NCI-H526 treated with DMSO at 0.1 percent for 48 hours (cell line): ENCODE data around the gene DCAF8.
A peak's percentile ranks its signal among the peaks of the same experiment; 100 is the strongest.

Experiments used
- DNase-seq: peaks from one replicate; lab custom pipeline; 2025; lab: John Stamatoyannopoulos, UW

The DCAF8 gene

DNA sequence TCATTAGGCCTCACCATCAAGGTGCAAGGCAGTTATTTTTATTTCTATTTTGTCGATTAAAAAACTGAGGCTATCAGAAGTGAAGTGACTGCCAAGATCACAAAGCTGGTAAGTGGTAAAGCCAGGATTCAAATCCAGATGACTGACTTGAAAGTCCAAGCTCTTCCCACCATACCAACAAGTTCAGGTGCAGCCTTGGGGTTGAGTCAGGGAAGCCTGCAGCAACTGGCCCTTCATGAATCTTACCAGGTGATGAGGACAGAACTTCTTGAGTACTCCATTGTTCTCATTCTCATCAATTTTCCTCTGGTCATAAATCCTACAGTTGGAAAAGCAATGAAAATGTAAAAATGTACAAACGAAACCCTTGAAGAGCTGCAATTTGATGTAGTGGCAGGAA is 37.0 kb downstream of the DCAF8 start:
- no peak for DNase-seq

DNA sequence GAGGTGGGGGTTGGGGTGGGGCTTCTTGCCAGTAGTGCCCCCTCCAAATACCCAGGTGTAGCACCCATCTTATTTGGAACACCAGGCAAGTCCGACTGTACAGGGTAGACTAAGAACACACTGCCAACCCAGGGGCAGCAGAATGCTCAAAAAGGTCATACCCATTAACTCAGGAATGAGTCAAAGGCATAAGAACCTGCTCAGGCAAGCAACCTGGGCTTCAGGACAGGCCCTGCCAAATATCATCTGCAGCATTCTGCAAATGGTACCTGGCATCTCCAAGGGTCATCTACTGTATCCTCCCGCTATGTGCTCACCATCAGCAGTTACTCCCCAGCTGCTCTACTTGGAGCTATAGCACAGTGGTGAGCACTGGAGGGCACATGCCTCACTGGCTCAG is 37.7 kb downstream of the DCAF8 start:
- DNase-seq = no peak

DNA sequence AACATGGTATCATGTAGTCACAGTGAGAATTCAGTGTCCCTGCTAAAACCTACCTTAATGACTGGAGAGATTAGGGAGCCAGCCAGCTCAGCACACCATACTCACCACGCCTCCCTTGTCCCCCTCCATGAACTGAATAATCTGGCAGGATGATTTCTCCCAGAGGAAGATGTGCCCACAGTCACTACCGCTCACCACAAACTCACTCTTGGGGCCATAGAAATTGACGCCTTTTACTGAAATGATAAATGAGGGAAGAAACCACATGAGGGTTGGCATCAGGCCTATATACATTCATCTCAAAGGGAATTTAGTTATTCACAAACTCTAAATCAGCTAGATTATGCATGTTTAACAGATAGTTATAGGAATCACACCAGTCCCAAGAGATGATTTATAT is 39.8 kb downstream of the DCAF8 start:
- no peak for DNase-seq

DNA sequence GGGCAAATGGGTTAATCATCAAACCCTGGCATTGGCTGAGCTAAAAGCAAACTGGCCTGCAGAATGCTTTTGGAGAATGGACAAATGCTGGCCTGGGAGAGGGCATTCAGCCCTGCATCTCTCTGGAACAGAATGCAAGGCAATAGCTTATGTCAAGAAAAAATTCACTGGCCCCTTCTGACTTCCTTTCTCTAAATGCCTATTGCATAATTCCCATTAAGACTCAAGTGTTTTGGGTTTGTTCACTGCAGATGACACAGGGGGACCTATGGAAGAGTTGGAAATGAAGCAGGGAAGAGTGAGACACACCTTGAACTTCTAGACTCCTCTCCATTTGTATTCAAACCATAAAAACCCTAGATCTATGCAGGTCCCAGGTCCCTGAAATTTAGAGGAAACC is 41.3 kb downstream of the DCAF8 start:
- DNase-seq = no peak

DNA sequence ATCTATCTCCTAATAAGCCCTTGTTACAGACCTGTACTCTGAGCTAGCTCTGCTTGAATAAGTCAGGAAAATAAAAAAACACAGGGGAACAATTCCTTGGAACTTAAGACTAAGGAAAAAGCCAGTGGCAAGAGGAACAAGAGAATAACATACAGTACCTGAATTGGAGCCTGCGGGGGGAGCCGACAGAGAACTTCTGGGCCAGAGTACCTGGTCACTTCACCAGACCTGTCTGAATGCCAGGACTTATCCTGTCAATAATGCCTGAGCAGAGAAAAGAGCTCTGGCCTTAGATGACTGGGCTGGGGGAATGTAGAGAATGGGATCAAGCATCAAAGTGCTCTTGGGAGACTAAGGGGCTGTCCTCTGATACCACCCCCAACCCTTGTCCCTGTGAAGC is 42.0 kb downstream of the DCAF8 start:
- DNase-seq = no peak

DNA sequence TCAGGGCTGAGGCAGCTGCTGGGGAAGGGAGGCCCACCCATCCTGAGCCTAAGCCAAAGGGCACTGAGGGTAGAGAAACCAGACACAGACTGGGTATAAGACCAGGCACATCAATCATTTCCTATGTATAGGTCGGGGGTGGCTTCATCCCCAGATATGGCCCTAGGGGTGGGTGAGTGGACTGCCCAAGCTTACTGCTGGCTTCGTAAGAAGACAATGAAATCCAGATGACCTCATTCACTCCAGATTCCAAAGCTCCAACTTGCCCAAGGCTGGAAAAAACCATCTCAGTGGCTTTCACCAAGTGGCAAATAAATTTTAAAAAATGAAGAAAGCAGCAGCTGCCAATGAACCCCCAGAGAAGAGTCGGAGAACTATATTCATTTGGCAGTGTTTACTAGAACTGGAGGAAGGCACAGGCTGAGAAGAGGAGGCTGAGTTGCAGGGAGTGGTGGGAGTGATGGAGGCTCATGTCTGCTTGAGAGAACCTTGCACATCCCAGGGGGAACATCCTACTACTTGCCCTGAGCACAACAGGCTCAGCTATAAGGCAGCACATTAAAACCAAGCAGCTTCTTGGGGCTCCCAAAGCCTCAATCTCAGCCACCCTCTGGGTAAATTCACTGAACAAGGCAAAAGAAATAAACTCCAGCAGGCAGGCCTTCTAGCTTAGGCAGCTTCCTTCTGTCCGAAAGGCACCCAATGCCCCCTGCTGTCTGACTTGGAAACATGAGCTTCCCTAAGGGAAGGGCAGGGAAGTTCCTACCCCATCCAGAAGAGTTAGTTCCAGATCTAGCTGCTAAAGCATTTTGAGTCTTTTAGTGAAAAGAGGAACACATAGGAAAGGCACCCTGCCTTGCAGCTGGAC is 43.1 kb downstream of the DCAF8 start:
- DNase-seq = peak; percentile 15

DNA sequence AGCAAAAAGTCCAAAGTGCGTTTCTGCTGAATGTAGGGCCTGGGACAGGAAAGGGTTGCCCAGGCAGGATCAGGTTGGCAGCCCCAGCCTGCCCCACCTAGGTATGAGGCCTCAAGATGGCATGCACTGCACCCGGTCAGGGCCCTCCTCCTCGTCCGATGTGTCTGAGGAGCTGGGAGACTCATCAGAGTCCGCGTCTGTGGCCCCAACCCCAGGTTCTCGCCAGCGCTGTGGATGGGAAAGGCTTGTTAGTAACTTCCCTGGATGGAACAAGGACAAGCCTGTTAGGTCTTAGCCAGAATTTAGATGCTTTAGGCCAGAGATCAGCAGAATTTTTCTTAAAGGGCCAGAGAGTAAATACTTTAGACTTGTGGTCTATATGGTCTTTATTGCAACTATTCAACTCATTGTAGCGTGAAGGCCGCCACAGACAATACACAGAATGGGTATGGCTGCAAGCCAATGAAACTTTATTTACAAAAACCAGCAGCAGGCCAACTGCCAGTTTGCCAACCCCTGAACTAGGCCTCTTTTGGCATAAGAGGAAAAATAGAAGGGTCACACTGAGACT is 44.8 kb downstream of the DCAF8 start:
- DNase-seq = no peak

DNA sequence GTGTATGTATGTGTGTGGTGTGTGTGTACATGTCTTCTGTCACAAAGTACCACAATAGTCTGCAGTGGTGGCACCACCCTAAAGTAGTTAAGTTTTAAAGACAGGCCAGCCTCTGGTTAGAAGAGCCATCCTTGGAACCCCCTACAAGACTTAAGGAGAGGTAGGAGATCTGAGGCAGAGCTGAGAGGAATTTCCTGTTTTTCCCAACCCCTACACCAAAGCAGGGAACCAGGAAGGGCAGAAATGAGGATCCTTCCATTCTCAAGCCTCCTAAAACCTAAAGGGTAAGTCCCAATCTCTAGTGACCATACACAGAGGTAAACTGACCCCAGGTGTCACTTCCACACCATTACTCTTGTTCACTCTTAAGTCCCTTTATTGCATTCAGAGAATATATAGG is 46.0 kb downstream of the DCAF8 start:
- DNase-seq = no peak

DNA sequence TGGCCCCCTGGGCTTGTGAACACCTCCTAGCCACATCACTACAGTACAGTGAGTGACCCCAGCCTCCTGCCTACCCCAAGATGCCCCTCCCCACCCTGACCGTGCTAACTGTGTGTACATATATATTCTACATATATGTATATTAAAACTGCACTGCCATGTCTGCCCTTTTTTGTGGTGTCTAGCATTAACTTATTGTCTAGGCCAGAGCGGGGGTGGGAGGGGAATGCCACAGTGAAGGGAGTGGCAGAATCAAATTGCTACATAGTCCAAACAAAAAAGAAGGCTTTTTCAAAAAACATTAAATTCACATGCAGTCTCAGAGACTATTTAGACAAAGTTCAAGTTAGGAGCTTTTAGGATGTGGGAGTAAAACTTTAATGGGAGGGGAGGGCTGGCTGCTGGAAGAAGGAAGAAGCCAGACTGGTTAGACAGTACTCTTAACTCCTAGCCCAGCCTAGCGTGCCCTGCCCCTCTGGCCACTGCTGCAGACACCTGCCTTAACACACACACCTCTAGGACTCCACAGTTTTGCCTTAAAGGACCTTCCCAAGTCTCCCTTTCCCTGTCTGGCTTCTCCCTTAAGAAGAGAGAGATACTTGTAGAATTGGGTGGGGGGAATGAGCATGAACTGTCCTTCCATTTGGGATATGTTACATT is 47.7 kb downstream of the DCAF8 start:
- DNase-seq = no peak

DNA sequence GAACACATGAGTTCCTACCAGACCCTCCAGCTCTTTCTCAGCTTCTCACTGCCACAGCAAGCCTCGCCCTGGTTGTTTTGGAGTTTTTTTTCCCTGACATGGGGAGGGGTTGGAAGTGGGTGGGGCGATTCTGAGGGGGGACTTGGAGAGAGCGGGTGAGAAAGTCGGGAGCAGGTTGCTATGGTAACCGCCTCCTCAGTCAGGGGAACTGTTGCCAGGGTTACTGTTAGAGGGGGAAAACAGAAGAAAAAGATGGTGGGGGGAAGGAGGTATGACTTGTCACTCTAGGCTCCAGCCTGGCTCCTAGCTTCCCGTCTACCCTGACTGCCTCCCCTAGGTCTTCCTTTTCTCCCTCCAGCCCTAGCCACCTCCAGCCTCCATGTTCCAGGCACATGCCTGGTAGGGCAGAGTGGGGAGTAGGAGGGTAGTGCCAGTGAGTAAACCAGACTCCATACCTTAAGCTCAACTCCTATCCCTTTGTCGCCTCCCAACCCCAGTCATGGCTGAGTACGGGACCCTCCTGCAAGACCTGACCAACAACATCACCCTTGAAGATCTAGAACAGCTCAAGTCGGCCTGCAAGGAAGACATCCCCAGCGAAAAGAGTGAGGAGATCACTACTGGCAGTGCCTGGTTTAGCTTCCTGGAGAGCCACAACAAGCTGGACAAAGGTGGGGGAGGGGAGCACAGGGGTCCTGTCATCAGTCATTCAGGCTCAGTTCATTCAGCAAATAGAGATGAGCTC is 51.1 kb downstream of the DCAF8 start:
- DNase-seq = no peak

DNA sequence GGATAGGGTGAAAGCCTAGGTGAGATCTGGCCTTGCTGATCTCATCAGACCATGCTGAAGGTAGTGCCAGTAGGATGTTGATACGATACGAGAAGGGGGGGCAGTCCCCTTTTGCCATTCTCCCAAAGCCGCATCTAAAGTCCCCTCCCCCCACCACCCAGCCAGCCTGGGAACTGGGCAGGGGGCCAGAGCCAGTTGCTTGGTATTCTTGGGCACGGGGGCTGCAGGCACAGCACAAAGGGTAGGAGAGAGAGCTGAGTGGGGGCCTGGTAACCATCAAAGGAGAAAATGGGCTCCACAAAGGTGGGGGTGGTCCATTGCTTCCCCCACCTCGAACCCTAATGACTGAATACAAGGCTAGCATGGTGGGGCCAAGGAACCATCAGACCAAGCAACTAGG is 51.8 kb downstream of the DCAF8 start:
- DNase-seq = no peak

DNA sequence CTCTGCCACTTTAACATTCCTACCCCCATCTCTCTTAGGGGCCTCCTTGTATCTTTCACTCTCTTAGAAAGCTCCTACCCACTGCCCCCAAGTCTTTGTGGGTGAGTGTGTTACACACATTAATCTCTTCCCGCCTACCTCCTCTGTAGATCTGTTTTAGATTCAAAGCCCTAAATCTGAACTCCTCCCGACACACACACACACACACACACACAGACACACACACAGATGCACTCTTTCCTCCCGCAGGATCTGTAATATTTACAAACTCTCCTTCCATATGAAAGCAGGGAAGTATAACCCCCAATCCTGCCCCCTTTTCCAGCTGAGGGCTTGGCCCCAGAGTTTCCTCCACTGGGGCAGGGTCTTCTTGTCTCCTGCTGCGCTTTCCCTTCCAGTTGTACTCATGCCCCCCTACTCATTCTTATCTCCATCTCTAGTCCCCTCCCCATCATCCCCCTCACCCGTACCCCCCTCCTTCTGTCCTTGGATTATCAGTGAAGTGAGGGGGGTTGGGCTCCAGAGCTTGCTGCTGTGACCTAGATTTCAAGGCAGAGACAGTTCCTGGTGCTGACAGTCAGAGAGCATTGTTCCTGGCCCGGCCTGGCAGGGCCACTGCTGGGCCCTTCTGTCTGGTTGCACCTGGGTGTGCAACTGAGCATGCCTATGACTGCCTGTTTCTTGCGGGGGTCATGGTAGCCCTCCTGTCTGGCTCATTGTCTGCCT is 52.9 kb downstream of the DCAF8 start:
- DNase-seq = no peak

DNA sequence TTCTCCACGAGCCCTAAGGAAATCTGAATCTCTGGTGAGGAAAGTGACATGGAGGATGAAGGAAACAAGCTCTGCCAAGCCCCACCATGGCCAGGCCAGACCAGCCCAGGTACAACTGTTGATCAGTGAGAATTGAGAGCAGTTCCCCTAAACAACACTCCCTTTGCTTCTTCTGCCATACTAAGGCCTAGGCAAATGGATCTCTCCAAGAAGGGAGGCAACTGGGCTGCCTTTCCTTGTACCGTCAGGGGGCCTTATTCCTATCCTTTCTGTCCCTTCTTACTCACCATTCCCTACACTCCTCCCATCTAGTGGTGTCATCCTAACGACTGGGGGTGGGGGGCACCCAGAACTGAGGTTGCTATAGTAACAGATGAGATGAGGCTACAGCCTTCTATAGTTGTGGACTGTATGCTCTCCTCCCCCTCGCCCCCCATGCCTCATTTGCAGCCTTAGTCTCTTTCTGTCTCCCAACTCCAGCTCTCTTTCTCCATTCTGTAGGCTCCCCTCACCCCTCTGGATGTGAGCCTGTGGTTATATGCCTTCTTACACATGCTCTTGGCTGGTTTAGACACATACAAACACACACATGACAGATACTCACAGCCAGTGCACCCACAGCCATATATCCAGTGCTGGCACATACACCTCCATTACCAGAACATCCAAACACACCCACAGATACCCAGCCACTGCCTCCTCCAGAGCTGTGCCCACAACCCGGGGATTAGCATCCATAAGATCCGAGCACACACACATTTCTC is 53.6 kb downstream of the DCAF8 start:
- DNase-seq = no peak

DNA sequence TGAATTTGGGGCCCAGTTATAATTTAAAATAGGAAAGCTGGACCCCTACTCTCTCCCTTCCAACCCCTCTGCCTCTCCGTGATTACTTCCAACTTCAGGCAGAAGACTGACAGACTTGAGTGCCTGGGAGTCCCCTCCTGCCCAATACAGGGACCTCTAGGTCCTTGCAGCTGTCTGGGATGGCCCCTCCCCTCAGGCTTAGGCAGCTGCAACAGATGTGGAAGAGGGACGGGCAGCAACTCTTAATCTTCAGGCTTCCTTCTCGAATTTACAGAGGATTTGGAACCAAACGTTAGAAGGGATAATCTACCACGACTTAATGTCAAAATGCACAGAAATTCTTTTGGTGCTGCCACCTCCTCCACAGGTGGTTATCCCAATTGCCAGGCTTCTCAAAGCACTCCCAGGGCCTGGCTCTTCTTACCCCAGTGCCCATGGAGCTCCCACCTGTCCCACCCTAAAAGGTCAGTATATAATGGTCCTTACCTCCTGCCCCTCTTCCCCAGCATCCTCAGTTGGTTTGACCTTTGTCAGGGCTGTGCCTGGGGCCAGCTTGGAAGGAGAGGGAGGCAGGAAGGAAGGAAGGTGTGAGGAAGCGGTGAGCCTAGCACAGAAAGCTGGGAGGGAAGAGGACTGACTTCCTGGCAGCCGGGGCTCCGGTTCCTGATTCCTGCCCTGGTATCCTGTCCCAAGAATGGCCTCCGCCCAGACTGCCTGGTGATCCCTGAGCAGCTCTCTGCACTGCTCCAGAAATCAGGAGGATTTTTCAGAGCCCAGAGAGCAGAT is 54.4 kb downstream of the DCAF8 start:
- DNase-seq = no peak

DNA sequence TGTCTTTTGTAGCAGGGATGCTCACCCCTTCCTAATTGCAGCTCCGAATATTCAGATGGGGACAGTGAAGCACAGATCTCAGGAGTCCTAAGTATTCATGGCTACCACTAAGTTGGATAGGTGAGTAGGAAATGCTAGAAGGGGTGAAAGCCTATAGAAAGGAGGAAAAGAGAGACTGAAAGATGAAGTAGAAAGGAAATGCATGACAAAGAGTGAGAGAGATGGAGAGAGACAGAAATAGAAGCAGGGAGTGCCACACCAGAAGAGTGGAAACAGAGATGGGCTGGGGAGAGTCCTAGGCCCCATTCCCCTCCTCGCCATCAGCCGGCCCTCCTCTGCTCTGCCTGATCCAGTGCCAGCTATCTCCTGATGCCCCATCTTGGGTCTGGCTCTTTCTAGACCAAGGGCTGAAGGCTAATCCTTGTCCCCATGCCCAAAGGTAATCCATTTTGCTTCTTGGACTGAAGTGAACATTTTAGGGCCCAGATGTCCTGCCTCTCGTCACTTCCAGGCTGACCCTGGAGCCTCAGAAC is 55.2 kb downstream of the DCAF8 start:
- no peak for DNase-seq

DNA sequence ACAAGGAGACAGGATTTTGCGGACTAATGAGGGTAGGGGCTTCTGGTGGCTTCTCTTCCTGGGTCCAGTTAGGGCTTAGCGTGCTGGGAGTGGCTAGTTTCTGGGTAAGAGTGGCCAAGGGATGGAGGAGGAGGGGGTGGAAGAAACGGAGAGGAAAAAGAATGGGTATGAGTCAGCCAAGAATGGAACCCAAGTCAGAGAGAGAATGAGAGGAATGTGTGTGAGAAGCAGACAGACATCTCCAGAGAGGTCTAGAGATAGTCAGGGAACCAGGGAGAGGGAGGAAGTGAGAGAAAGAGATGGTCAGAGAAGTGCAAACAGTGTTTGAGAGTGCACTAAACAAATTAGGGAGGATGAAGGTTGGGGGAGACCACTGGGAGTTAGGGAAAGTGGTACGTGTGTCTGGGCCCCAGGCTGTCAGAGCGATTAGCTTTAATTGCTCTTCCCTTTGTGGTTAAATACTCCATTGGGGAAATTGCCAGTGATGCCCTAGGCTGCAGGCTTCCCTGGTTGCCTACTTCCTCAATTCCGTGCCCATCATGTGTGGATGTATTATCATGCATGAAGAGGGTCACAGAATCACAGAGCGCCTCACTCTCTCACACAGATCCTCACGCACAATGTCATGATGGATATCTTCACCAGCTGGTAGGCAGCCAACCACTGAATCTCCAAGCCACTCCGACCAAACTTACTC is 55.8 kb downstream of the DCAF8 start:
- no peak for DNase-seq

DNA sequence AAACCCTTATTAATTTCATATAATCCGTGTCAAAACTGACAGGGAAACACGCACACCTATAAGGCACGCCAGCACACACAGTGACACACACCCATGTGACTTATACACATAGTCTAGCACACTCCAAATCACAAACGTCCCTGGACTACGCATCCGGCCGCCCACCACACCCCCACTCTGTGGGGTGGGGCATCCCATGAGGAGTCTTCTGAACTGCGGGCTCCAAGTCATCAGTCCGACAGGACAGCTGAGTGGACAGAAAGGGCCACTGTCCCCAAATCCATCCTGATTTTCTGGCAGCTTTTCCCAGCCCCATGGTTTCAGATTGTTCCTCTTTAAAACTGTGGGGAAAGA is 56.3 kb downstream of the DCAF8 start:
- DNase-seq = no peak

DNA sequence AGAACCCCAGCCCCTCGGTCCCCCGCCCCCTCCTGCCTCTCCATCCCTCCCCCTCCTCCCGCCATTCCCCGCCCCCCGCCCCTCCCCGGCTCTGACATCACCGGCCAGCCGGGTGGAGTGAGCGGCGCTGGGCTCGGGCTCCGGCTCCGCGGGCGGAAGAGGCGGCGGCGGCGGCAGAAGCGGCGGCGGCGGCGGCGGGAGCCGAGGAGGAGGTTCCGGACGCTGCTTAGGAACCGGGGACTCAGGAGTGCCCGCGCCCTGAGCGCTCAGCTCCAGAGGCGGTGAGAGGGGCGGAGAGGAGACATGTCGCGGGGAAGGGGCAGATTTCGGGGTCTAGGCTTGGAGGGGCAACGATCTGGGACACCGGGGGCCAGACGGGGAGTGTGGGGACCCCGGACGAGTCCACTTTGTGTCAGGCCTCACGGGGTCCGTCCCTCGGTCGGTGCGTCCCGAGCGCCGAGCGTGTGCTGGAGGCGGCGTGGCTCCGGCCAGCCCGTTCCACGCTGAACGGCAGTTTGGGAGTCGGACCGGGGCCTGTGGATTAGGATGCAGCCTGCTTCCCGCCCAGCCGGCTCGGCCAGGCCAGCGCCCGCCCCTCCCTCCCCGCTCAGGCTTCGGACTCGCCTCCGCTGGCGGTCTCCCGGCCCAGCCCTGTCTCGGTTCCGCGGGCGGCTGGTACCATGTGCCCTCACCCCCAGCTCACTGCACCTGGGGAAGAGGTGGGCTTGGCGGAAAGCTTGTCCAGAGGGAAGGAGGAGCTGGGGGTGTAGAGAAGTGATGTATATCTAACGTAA is 56.9 kb downstream of the DCAF8 start, which contains the start of gene PEA15:
TSS of gene PEA15 (plus strand) at position 143 of the 794 bp plus-strand sequence. CDS start 6,161 bp downstream, outside the sequence.
- peak; percentile 46 for DNase-seq
